OCI-LY7 (cell line): ENCODE results near the gene TRDN. TPM values are rescaled to one million over a fixed set of nuclear protein-coding genes. Genes with fewer than 3 reads are reported as not detected.

Experiments
- BruUV-seq: library from RNA; stranded (reverse); fragments of 400-500 nt; replicated peaks from 2 replicates; lab custom pipeline; 2021; lab: Mats Ljungman, UMichigan
- CTCF ChIA-PET: fragments of 300-600 bp; sonication (Branson Sonifier 250); formaldehyde crosslinking; loops from one replicate; lab custom pipeline; 2022; ENCODE audit warnings: antibody characterized with exemption; ENCODE audit not compliant: unreplicated experiment; lab: Charles Lee
- POLR2A ChIA-PET: fragments of 300-600 bp; sonication (Branson Sonifier 250); formaldehyde crosslinking; loops from one replicate; lab custom pipeline; 2022; ENCODE audit warnings: antibody characterized with exemption; lab: Charles Lee
- DNase-seq: peaks from one replicate; pipeline ENCODE4 v3.0.0-alpha.2; 2015; ENCODE audit warnings: low spot score
- H2AFZ ChIP-seq: fragments of 200-600 bp; sonication (generic), shearing (Covaris generic); 2 replicates; pipeline ENCODE4 v1.6.1; 2014; ENCODE audit warnings: mild to moderate bottlenecking, antibody characterized with exemption, low read length, moderate library complexity
- H3K27ac ChIP-seq: fragments of 200-600 bp; sonication (generic); 2 replicates; pipeline ENCODE4 v1.5.1; 2014; ENCODE audit warnings: mixed run types, low read depth, mild to moderate bottlenecking, moderate library complexity, low read length, inconsistent platforms; ENCODE audit not compliant: poor library complexity, severe bottlenecking
- H3K36me3 ChIP-seq: fragments of 200-600 bp; sonication (generic); 2 replicates; pipeline ENCODE4 v1.6.1; 2014; ENCODE audit warnings: mild to moderate bottlenecking, antibody characterized with exemption, low read length, moderate library complexity, mixed read lengths; ENCODE audit not compliant: insufficient read depth
- H3K4me1 ChIP-seq: fragments of 200-600 bp; sonication (generic); 2 replicates; pipeline ENCODE4 v1.5.1; 2014; ENCODE audit warnings: mild to moderate bottlenecking, low read length; ENCODE audit not compliant: insufficient read depth, poor library complexity, severe bottlenecking
- H3K4me2 ChIP-seq: fragments of 200-600 bp; sonication (generic); 2 replicates; pipeline ENCODE4 v1.6.1; 2014; ENCODE audit warnings: mild to moderate bottlenecking, low read length
- H3K4me3 ChIP-seq: fragments of 200-600 bp; sonication (generic); 2 replicates; pipeline ENCODE4 v1.5.1; 2014; ENCODE audit warnings: mild to moderate bottlenecking, low read depth, low read length; ENCODE audit not compliant: poor library complexity, severe bottlenecking
- H3K79me2 ChIP-seq: fragments of 200-600 bp; sonication (generic); 2 replicates; pipeline ENCODE4 v1.6.1; 2016; ENCODE audit warnings: low read depth, mild to moderate bottlenecking, low read length, moderate library complexity, mixed read lengths; ENCODE audit not compliant: insufficient read depth
- H3K9me2 ChIP-seq: fragments of 200-600 bp; sonication (generic); 2 replicates; pipeline ENCODE4 v1.6.1; 2016; ENCODE audit warnings: mild to moderate bottlenecking, low read length, mixed read lengths; ENCODE audit not compliant: insufficient read depth
- H3K9me3 ChIP-seq: fragments of 200-600 bp; sonication (generic); 2 replicates; pipeline ENCODE4 v1.6.1; 2014; ENCODE audit warnings: mild to moderate bottlenecking, mixed run types, low read length, mixed read lengths
- H4K20me1 ChIP-seq: fragments of 200-600 bp; sonication (generic); 2 replicates; pipeline ENCODE4 v1.6.1; 2014; ENCODE audit warnings: mild to moderate bottlenecking, antibody characterized with exemption, low read length, moderate library complexity, mixed read lengths; ENCODE audit not compliant: insufficient read depth
- CTCF ChIP-seq: fragments of 200-600 bp; sonication (generic); conservative IDR thresholded peaks from 2 replicates; pipeline ENCODE4 v1.5.1; 2014; ENCODE audit warnings: mild to moderate bottlenecking, antibody characterized with exemption, low read length, moderate library complexity, mixed read lengths
- EZH2phosphoT487 ChIP-seq: fragments of 200-600 bp; sonication (generic); IDR thresholded peaks from 2 replicates; pipeline ENCODE4 v1.6.1; 2018; ENCODE audit warnings: low read depth, borderline replicate concordance, mild to moderate bottlenecking, mixed run types, antibody characterized with exemption, low read length, moderate library complexity, mixed read lengths
- intact Hi-C: fragments of 100-400 bp; cut with micrococcal nuclease; formaldehyde crosslinking; loops from one replicate; pipeline ENCODE4 v1.10.0; 2022; ENCODE audit not compliant: unreplicated experiment
- total RNA-seq, 2 experiments: library from RNA; depleted of rRNA in 1 of 2; stranded (reverse); fragments of >200 nt in 1 of 2; shearing (Covaris generic) in 1 of 2; gene quantifications; 2 replicates each; pipeline ENCODE4 v1.2.3, GENCODE V29; 2014 to 2022

TRDN gene
- total RNA-seq, 2 experiments from 2014 or later = not detected

GRCh38 chr6:123569575-123569974 lies 67.2 kb downstream of the TRDN start:
- H3K9me2 ChIP-seq = no peaks in the 10 kb centered on the region
- H4K20me1 ChIP-seq = no peaks in the 10 kb centered on the region
- H3K27ac ChIP-seq = no peak overlapping the region
- no peak for TF ChIP-seq EZH2phosphoT487
- TF ChIP-seq CTCF = no peak
- H3K79me2 ChIP-seq = no peaks in the 10 kb centered on the region
- POLR2A ChIA-PET = no interaction called here
- H3K36me3 ChIP-seq = no peaks in the 10 kb centered on the region
- CTCF ChIA-PET = no interaction called here
- no peaks in the 10 kb centered on the region for H3K4me1 ChIP-seq
- no TSS peak for BruUV-seq
- no peak for DNase-seq
- H3K9me3 ChIP-seq = no peaks in the 10 kb centered on the region
- no peak overlapping the region for H3K4me2 ChIP-seq
- intact Hi-C loops = no loop called here
- H3K4me3 ChIP-seq = no peak overlapping the region
- no peak overlapping the region for H2AFZ ChIP-seq

DNA sequence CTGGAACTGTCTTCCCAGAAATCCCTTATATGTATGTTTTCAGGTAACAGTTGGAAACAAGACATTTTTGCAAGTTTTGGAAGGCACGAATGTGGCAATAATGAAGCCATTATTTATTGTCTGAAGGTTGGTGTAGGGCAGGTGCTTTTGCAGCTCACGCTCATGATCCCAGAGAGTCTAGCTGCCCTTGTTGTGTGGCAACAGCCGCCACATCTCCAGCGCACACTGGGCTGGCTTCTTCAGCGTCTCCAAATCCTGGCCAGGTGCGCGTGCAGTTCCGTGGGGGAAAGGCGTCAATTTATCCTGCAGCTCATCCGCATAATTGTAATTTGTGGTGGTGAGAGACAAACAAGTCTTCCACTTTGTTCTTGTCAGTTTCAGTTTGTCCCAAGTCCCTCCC lies 71.2 kb downstream of the TRDN start:
- Histone ChIP-seq H3K4me3 (no peak overlapping the region), H3K79me2 (no peaks in the 10 kb centered on the region), H3K9me3 (no peaks in the 10 kb centered on the region), H2AFZ (no peak overlapping the region), H4K20me1 (no peaks in the 10 kb centered on the region), H3K9me2 (no peaks in the 10 kb centered on the region), H3K36me3 (no peaks in the 10 kb centered on the region), H3K4me1 (no peaks in the 10 kb centered on the region), H3K4me2 (no peak overlapping the region), H3K27ac (no peak overlapping the region)
- TF ChIP-seq CTCF = no peak
- TF ChIP-seq EZH2phosphoT487 = no peak
- ChIA-PET CTCF (no interaction called here), POLR2A (interaction anchor here (1.2 kb wide), 1 partner anchor 12 kb away, joined by 3 read pairs; no protein-coding TSS in a partner anchor)
- no peak for DNase-seq
- intact Hi-C loops = no loop called here
- no TSS peak for BruUV-seq

DNA sequence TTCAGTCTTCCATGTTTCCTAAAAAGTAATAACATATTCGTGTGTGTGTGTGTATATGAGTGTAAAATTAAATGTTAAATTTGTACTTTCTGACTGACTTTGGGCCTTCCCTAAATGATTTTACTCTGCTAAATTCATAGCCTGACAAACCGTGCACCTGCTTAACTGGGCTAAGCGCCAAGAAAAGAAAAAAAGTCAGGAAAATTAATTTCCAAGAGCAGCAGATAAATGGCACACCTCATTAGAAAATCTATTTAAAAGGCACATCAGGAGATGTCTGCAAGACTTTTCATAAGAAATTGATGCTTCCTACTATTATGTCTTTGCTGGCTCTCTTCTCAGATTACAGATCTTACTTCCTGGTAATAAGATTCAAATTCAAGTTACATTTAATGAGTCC lies 72.4 kb downstream of the TRDN start:
- H3K27ac ChIP-seq = no peak overlapping the region
- no TSS peak for BruUV-seq
- H3K4me2 ChIP-seq = no peak overlapping the region
- CTCF ChIA-PET = no interaction called here
- intact Hi-C loops = no loop called here
- no peaks in the 10 kb centered on the region for H3K36me3 ChIP-seq
- H3K4me3 ChIP-seq = no peak overlapping the region
- H3K9me3 ChIP-seq = no peaks in the 10 kb centered on the region
- no peaks in the 10 kb centered on the region for H4K20me1 ChIP-seq
- no peaks in the 10 kb centered on the region for H3K4me1 ChIP-seq
- DNase-seq = no peak
- H3K9me2 ChIP-seq = no peaks in the 10 kb centered on the region
- H3K79me2 ChIP-seq = no peaks in the 10 kb centered on the region
- TF ChIP-seq CTCF = no peak
- TF ChIP-seq EZH2phosphoT487 = no peak
- H2AFZ ChIP-seq = no peak overlapping the region
- POLR2A ChIA-PET = no interaction called here
